Pons (tissue), 1 donor: ENCODE data around the gene EDIL3.
"Not testable (repeated sequence)": the region's sequence is repeated elsewhere in the genome, so short reads cannot be mapped to it uniquely, and the experiment has no call there.

Experiments used
- DNase-seq: peaks from one replicate; pipeline ENCODE4 v3.0.0-alpha.2; 2016; ENCODE audit warnings: low spot score

EDIL3 gene

GRCh38 chr5:84378420-84378819, 6.3 kb downstream of the EDIL3 start:
- no peak for DNase-seq

GRCh38 chr5:84376346-84376745, 8.3 kb downstream of the EDIL3 start:
- no peak for DNase-seq

- no peak for DNase-seq
Measured at GRCh38 chr5:84374568-84374967, 10.1 kb downstream of the EDIL3 start.

- DNase-seq: no peak
Measured at GRCh38 chr5:84373506-84373905, 11.2 kb downstream of the EDIL3 start.

GRCh38 chr5:84372066-84372695, 12.5 kb downstream of the EDIL3 start:
- DNase-seq: no peak

- no peak for DNase-seq
Measured at GRCh38 chr5:84370176-84370575, 14.5 kb downstream of the EDIL3 start.

GRCh38 chr5:84364043-84364442, 20.6 kb downstream of the EDIL3 start:
- DNase-seq: no peak

- no peak for DNase-seq
Measured at GRCh38 chr5:84362061-84362720, 22.5 kb downstream of the EDIL3 start.

GRCh38 chr5:84361572-84361971, 23.1 kb downstream of the EDIL3 start:
- DNase-seq: no peak

- DNase-seq: no peak
Measured at GRCh38 chr5:84360056-84360455, 24.6 kb downstream of the EDIL3 start.

GRCh38 chr5:84354101-84354500, 30.6 kb downstream of the EDIL3 start:
- no peak for DNase-seq

- DNase-seq: no peak
Measured at GRCh38 chr5:84344788-84345187, 39.9 kb downstream of the EDIL3 start.

- DNase-seq: no peak
Measured at GRCh38 chr5:84343171-84343570, 41.5 kb downstream of the EDIL3 start.

GRCh38 chr5:84332106-84332505, 52.6 kb downstream of the EDIL3 start:
- no peak for DNase-seq

GRCh38 chr5:84327591-84327990, 57.1 kb downstream of the EDIL3 start:
- no peak for DNase-seq

- no peak for DNase-seq
Measured at GRCh38 chr5:84322646-84323045, 62.0 kb downstream of the EDIL3 start.

GRCh38 chr5:84317826-84318225, 66.9 kb downstream of the EDIL3 start:
- DNase-seq: not testable (repeated sequence)

GRCh38 chr5:84312280-84312679, 72.4 kb downstream of the EDIL3 start:
- not testable (repeated sequence) for DNase-seq

GRCh38 chr5:84309850-84310249, 74.8 kb downstream of the EDIL3 start:
- DNase-seq: not testable (repeated sequence)

- DNase-seq: no peak
Measured at GRCh38 chr5:84306601-84307000, 78.1 kb downstream of the EDIL3 start.

GRCh38 chr5:84304599-84304998, 80.1 kb downstream of the EDIL3 start:
- no peak for DNase-seq

GRCh38 chr5:84303315-84303714, 81.4 kb downstream of the EDIL3 start:
- no peak for DNase-seq

GRCh38 chr5:84301535-84301934, 83.1 kb downstream of the EDIL3 start:
- DNase-seq: no peak

- no peak for DNase-seq
Measured at GRCh38 chr5:84299959-84300358, 84.7 kb downstream of the EDIL3 start.
